HG02623 (cell line): ENCODE measurements around the gene MPZ.
"Not testable (repeated sequence)": the region's sequence is repeated elsewhere in the genome, so short reads cannot be mapped to it uniquely, and the experiment has no call there.

Source experiments
- ATAC-seq: cut with Tn5 transposase; IDR thresholded peaks from one replicate; pipeline ENCODE4 v1.9.1; 2021; ENCODE audit warnings: moderate library complexity; ENCODE audit not compliant: unreplicated experiment

The MPZ gene

DNA sequence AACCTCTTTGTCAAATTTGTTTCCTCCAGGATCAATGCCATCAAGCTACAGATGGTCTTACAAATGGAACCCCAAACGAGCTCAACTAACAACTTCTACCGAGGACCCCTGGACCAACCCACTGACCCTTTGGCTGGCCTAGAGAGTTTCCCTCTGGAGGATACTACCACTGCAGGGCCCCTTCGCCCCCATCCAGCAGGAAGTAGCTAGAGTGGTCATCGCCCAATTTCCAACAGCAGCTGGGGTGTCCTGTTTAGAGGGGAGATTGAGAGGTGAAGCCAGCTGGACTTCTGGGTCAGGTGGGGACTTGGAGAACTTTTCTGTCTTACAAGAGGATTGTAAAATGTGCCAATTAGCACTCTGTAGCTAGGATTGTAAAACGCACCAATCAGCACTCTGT is 52.7 kb downstream of the MPZ start:
- not testable (repeated sequence) for ATAC-seq

DNA sequence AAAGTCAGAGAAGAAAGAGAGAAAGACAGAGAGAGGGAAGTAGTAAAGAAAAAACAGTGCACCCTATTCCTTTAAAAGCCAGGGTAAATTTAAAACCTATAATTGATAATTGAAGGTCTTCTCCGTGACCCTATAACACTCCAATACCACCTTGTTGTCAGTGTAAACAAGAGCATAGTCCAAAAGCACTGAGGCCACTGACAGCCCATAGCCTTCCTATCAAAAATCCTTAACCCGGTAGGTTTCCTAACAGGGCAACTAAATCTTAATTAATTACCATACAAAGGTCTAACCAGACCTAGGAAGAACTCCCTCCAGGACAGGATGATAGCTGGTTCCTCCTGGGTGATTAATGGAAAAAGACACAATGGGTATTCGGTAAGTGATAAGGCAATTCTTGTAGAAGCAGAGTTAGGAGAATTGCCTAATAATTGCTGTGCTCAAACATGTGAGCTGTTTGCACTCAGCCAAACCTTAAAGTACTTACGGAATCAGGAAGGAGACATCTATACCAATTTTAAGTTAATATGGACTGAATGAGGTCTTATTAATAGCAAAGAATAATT is 53.7 kb downstream of the MPZ start:
- ATAC-seq = not testable (repeated sequence)

DNA sequence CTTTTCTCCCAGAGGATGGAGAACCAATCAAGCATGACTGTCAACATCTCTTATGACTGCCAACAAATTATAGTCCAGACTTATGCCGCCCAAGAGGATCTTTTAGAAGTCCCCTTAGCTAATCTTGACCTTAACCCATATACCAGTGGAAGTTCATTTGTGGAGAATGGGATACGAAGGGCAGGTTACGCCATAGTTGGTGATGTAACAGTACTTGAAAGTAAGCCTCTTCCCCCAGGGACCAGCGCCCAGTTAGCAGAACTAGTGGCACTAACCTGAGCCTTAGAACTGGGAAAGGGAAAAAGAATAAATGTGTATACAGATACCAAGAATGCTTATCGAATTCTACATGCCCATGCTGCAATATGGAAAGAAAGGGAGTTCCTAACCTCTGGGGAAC is 54.5 kb downstream of the MPZ start:
- not testable (repeated sequence) for ATAC-seq
